Measurements from ENCODE around the gene GBE1.

Gene GBE1

DNA sequence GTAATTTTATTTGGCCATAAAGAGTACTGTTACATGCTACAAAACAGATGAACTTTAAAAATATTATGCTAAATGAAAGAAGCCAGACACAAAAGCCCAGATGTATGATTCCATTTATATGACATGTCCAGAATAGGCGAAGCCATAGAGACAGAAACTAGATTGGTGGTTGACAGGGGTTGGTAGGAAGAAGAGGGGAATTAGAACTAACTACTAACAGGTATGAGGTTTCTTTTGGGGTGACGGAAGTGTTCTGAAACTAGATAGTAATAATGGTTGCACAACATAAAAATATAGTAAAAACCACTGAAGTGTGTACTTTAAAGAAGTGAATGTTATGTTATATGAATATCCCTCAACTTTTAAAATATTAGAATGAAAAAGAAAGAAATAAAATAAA lies 66.1 kb downstream of the GBE1 start:
- DNase-seq, result no peak

DNA sequence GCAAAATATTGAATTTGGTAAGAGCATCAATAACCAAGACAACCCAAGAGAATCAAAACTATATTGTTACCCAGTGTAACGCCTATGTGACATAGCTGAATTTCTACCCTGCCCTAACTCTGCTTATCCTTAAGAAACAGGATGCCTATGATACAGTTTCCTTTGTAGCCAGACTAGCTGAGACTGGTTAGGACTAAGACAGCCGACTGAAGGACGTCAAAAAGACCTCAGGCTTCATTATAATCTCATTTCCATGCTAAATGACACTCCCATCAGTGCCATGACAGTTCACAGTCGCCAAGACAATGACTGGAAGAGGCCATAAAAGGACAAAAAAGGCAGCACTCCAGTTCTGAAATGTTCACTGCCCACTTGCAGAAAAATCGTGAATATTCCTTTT lies 66.8 kb downstream of the GBE1 start:
- DNase-seq, result no peak

DNA sequence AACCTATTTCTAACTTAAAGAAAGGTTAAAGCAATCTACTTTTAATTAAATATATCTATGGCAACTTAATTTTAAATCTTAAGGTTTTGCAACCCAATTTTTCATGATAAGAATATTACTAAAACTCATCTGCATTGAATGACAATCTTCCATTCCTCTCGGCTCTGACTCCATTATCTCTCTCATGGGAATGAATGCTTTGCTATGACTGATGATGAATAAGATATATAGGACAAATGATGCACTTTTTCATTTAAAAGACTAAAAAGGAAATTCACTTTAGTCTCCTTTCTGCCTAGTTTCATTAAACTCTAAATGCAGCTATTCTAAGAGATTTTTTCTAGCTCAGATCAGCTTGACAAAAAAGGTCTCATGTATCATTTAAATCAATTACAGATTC lies 68.7 kb downstream of the GBE1 start:
- DNase-seq, result no peak

DNA sequence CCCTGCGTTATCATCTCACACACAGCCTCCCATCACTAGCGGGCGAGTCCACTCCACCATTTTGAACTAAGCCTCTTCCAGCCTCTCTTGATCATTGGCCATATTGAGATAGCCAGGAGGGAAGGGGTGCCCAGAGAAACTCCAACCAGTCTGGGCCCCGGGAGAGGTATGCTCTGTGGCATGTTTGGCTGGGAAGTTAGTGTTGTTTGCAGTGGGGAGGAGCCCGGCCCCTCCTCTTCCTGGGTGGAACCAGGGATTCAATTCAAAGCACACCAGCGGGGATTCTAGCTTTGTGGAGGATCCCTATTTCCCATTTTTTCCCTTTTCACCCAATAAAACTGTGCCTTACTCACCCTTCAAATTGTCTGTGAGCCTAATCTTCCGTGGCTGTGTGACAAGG lies 71.8 kb downstream of the GBE1 start:
- no peak for DNase-seq

DNA sequence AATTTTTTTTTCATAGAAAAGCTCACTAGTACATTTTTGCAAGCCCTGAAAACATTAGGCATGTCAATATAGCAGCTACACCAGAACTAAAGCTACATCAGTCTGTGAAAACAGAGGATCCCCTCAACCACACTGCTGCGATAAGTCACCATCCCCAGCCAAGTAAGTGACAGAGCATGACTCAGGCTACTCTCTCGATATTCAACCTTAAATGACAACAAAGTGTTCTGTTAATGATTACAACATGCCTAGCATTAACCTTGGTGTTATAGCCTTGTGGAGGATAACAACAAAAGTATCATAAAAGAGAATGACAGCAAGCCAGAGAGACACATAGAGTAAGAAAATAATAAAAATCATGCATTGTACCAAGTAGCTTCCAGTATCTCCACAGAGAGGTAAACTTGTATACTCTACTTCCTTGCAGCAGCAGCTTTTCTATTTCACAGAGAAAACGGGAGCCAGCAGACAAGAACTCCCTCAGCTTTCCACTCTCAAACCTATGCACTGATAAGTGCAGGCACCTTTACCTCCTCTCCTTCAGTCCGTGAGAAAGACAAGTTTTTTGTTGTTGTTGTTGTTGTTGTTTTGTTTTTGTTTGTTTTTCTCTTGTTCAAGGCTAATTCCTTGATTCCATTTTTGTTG lies 76.6 kb downstream of the GBE1 start:
- DNase-seq, result no peak

DNA sequence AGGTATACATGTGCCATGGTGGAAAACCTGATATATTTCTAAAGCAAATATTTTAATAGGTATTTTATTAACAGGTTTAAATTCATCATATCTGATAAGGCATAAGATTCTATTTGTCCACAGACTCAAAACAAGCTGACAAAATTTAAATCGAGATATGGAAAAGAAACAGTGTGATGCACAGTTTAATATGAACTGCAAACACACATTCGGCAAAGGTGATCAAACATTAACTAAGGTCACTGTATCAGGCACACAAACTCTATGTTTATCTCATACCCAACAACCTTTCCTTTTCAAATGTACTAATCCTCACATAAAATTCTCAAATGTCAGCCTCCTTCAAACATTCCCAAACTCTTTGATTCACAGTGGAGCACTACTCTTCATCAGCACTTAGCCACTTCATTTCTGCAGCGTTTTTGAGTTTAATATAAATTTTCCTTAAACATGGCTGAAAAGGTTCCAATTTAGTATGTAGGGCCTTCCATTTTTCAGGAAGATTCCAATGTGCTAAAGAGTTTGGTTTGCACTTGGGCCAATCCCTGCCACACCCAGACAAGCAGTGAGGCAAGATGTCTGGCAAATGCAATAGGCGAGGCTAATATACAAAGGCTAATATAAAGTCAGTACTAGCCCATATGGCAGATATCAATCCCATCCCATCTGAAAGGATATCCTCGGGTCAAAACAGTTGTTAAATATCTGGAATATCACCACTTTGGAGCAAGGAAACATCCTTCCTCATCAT lies 84.6 kb downstream of the GBE1 start:
- no peak for DNase-seq

DNA sequence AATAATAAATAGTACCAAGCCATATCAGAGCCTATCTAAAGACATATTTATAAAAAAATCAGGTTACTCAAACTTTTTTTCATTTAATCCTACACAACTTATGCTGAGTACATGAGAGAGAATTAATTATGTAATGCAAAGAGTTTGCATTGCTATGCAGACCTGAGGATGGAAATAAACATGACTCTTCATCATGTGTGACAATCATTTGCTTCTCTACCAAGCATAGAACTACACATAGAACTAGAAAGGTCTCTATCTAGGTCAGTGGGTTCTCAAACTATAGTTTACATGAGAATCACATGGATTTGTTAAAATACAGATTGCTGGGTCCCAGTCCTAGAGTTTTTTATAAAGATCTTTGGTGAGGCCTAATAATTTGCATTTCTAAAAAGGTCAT lies 86.8 kb downstream of the GBE1 start:
- no peak for DNase-seq

DNA sequence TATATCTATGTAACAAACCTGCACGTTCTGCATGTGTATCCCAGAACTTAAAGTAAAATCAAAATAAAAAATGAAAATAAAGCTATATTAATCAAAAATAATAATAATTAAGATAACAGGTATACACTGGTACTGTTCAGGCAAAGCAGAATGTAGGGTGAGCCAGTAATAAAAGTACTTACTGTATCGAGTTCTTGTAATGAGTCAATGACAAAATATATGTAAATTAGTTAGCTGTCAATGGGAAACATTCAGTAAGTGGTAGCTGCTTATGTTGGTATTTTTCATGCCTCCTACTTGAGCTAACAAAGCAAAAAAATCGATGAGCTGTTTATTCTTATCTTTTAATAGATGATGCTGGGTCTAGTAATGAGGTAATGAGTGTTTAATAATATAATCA lies 93.2 kb downstream of the GBE1 start:
- no peak for DNase-seq

DNA sequence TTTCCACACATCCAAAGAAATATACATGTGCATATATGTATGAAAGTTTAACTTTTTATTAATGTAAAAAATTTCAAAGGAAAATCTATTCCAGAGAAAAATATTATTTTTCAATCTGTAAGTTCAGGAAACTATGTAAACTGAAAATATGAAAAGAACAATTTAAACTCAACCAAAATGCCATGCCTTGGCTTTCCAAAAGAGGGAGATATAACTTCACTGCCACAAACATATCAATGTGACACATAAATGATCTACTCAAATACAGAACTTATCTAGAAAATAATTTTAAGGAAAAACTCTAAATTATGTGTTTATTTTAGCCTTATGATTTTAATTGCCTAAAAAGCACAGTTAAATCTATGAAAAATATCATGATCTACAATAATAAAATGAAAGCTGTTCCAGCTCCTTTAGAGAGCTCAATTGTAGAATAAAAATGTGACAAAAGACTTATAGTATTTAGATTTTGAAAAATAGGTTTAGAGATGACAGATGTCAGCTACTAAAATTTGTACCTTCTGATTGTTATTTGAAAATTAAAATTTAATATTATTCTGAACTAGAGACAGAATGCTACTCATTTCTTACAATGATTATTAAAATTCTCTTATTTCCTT lies 94.8 kb downstream of the GBE1 start:
- no peak for DNase-seq

DNA sequence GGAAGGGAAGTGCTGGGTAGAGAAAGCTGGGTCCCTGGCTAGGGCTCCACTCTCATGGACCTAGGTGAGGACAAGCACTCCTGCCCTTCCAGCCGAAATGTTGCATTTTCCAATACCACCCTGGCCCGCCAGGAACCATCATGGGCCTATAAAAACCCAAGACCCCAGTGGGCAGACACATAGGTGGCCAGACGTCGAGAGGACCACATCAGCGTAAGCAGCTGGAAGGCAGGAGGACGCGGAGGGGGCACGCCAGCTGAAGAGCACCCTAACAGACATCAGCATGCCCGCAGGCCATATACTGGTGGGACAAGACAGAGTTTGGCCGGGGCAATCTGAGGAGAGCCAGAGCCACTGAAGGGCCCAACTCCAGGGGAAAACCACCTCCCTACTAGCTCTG lies 98.3 kb downstream of the GBE1 start:
- no peak for DNase-seq

DNA sequence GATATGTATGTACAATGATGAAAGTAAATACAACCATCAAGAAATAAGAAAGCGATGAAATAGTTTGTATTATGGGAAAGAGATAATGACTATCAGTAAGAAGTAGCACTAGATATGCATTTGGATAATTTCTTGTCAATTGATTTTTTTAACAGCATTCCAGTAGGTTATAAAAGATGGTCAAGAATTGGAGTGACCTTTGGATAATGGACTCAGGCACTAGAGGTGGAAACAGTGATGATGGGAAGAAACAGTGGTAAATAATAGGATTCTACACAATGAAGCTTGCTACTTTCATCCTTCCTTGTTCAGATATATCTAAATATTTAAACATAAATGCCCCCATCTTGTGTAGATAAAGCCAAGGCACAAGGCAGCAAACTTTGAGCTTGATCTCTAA lies 101.4 kb downstream of the GBE1 start:
- no peak for DNase-seq

DNA sequence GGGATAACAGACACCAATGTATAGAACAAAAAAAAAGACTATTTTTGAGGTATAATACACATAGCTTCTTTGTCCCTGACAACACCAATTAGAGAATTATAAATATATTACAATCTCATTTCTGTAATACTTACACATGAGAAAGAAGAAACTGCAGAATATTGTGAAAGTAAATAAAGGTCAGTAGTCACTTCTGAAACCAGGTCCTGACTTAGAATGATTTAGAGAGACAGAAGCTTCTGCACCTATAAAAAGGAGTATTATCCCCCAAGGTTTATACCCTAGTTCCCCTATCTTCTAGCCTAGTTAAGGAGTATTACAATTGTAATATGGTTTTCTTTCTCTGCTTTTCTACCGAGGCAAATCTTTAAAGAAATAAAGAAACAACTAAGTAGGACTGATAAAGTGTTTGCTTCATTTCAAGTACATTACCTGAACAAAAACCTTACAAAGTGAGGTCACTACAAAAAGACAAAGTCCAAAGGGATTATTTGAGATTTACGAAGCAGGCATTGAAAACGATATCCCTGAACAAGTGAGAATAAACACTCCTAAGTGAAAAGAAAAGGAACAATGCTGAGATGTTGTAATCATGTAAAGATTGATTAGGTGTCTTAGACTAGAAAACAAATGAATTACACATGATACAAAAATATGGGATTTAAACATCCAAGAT lies 103.0 kb downstream of the GBE1 start:
- DNase-seq, result no peak

DNA sequence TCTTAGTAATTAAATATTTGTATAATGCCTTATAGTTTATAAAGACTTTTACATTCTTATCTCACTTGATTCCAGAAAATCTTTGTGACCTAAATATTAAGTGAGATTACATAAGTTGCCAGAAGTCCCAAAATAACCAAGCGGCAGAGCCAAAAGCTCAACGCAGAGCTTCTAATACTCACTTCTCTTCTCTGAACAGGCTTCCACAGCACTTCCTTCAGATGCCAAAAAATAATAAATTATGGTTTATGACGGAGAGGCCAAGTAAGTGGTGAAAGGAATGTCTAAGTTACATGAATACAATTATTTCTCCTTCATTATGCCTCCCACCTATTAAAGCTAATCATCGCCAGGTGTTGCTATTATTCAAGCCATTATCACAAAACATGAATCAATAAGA lies 110.3 kb downstream of the GBE1 start:
- no peak for DNase-seq

DNA sequence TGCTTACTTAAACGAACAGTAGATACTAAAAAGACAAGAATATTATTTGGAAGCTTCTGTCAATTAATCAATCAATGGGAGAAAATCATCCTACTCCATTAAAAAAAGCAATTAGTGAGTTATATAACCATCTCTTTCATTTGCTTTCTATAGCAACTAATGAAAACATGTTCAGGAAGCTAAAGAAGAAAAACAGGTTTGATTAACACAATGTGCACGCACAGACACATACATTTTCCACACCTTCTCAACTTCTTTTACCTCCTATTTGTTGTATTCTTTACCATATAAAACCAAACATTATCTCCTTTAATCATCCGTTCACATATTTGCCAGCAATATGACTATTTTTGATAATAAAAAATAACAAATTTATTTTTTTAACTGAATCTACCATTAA lies 111.3 kb downstream of the GBE1 start:
- no peak for DNase-seq

DNA sequence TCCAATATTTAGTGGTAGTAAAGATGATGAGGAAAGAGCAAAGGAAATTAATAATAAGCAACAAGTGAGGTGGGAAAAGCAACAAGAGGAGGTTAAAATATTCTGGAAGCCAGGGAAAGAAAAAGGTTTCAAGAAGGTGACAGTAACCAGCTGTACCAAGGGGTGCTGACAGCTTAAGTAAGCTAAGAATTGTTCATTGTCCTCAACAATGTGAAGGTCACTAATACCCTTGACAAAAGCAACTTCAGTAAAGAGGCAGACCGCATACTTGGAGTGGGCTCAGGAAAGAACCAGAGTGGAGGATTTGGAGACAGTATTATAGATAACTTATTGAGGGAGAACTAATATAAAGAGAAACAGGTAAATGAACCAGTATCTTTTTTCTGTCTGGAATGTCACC lies 116.2 kb downstream of the GBE1 start:
- DNase-seq, result no peak

DNA sequence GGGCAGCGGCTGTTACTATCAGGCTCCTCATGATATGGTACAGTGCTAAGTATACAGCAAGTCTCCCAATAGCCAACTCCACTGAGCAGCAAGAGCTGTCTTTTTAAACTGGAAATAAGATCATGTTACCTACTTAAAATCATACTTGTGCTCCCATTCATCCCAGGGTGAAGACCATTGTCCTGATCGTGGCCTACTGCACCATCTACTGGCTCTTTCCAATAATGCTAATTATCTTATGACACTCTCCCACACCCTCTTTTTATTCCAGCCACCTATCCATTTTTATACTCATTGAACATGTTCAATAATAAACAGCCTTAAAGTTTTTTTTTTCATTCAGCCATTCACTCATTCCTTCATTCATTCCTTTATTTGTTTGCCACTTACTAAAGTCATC lies 117.7 kb downstream of the GBE1 start:
- no peak for DNase-seq

DNA sequence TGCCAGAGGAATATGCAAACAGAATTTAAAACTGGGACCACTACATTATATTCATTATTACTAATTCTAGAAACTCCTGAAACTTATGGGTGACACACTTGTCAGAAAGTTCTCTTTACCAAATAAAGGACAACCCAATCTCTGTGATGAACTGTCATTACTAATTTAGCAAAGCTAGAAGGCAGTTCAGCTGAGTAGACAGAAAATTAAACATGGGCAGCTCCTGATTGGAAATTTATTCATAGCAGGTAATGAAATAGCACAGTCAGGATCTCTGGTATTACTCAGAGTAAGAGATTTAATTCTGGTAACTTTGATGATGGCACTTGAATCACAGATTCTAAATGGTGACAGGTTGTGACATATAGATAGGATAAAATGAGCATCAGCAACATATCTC lies 123.0 kb downstream of the GBE1 start:
- no peak for DNase-seq

DNA sequence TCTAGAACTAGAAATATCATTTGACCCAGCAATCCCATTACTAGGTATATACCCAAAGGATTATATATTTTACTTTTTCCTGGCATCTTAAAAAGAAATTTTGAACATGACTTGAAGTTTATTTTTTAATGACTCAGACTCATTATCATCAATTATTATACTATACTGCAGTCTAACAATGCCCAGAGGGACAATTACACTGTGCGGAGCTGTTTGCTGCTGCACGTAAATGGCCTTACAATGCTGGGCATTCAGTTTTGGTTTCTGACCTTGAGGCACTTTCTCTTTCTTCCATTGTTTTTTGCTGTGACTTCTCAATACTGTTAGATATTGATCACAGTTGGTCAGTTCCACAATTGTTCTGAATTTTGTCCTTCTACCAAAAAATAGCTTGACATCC lies 128.8 kb downstream of the GBE1 start:
- no peak for DNase-seq

DNA sequence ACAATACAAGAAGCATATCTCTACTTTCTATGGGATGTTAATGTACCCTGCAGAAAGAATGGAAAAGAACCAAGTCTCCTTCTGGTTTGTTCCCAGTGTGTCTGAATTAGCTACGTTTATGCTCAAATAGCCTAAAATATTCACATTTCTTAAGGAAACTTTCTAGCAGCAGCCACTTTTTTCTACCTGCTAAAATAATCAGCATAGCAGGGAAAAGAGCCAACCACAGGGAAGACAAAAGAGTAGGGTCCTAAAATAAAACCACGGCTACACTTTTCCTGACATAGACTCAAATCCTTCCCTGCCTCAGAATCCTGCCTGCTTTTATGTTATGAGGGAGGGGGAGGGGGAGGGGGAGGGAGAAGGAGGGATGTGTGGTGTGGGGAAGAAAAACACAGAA lies 136.7 kb downstream of the GBE1 start:
- no peak for DNase-seq

DNA sequence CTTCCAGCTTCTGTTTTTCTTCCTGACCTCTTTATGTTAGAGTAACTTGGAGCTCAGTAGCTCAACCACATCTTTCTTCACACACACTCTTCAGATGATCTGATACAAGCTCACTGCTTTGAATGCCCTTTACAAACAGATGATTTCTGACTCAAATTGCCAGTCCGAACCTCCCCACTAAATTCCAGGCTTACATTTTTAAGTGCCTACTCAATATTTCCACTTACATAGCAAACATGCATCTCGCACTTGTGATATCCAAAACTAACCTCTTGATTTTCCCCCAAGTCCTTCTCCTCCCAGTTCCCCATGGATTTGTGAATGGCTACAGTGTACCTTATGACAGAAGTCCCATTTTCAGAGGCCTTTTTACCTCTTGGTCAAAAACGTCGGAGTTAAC lies 139.1 kb downstream of the GBE1 start:
- no peak for DNase-seq

DNA sequence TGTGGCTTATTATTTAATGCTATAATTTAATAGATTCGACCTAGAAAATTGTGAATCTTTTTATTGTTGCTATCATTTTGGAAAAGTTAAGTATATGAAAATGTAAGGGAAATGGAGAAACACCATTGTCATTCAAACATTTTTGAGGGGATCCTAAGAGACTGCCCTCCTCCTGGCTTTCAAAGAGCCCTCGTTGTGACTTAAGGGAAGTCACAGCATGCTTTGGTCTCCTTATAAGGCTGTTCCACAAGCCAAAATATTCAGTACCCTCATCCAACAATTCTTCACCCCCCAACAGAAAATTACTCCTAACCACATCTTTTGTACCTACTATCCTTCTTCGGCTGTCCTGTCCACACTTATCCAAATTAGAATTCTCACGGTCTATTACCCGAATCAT lies 140.2 kb downstream of the GBE1 start:
- DNase-seq, result no peak

DNA sequence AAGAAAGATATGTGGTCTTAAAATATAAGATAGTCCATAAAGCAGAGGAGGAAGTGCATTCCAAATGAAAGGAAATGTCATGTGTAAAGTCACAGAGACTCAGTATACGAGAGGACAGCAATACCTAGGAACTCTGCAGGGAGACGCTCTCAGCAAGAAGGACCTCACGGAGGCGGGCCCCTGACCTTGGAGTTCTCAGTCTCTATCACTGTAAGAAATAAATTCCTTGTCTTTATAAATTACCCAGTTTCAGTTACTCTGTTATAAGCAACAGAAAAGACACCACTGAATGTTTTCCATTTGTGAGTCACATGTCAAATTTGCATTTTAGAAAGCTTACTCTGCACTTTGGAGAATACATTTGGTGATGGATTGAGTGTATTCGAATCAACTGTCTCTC lies 140.6 kb downstream of the GBE1 start:
- no peak for DNase-seq

DNA sequence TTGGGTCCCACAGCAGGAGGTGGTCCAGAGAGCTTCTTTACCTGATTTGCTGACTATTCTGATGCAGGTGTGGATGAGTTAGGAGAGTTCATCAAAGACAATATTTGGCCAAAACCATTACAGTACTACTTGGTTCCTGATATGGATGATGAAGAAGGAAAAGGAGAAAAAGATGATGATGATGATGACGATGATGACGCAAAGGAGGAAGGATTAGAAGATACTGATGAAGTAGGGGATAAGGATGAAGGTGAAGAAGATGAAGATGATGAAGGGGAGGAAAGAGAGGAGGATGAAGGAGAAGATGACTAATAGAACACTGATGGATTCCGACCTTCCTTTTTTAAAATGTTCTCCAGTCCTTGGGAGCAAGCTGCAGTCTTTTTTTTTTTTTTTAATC lies 148.7 kb downstream of the GBE1 start:
- DNase-seq, result no peak

DNA sequence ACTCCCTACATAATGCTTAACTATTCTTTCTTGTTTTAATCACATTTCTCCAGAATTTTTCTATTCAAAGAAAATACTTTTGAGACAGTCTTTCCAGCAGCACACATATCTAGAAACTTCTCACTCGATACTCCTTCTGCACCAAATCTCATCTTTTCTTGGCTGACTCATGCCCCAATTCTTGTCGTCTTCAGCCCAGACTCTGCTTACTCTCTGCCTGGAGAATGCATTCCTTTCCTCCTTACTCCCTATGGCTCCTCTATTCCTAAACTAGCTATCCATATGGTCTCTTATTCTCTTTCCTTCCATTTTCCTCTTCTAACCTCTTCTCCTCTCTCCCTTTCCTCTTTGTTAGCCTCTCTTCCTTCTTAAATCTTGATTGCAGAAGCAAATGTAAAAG lies 158.7 kb downstream of the GBE1 start:
- no peak for DNase-seq

All from DMS79 (cell line).